GM23338 (cell line): Measurements from ENCODE around the gene NXPH3. TPM values are rescaled to one million over a fixed set of nuclear protein-coding genes. Genes with fewer than 3 reads are reported as not detected.

Experiments
- ATAC-seq: fragments of 200-7000 bp; cut with Tn5 transposase; 3 replicates; pipeline ENCODE4 v1.9.1; 2020
- DNase-seq: peaks from one replicate; pipeline ENCODE4 v3.0.0-alpha.2; 2015; ENCODE audit warnings: low spot score
- H2AFZ ChIP-seq: fragments of 200-600 bp; sonication (generic); 2 replicates; pipeline ENCODE4 v1.8.0; 2016; ENCODE audit warnings: antibody characterized with exemption, mild to moderate bottlenecking, moderate library complexity
- H3F3A ChIP-seq: fragments of 200-600 bp; sonication (generic); replicated peaks from 2 replicates; pipeline ENCODE4 v1.8.0; 2017; ENCODE audit warnings: antibody characterized with exemption, mixed run types, low read depth
- H3K27ac ChIP-seq: fragments of 200-600 bp; sonication (generic); 2 replicates; pipeline ENCODE4 v1.6.1; 2016; ENCODE audit warnings: low read depth
- H3K27me3 ChIP-seq: fragments of 200-600 bp; sonication (generic); 2 replicates; pipeline ENCODE4 v1.8.0; 2016; ENCODE audit warnings: mild to moderate bottlenecking, mixed run types, moderate library complexity; ENCODE audit not compliant: insufficient read depth
- H3K36me3 ChIP-seq: fragments of 200-600 bp; sonication (generic); 2 replicates; pipeline ENCODE4 v1.8.0; 2016; ENCODE audit warnings: mild to moderate bottlenecking; ENCODE audit not compliant: insufficient read depth
- H3K4me1 ChIP-seq: fragments of 200-600 bp; sonication (generic); 2 replicates; pipeline ENCODE4 v1.8.0; 2016; ENCODE audit warnings: mild to moderate bottlenecking, moderate library complexity; ENCODE audit not compliant: insufficient read depth
- H3K4me2 ChIP-seq: fragments of 200-600 bp; sonication (generic); 2 replicates; pipeline ENCODE4 v1.7.1; 2017; ENCODE audit warnings: mixed run types
- H3K4me3 ChIP-seq: fragments of 200-600 bp; sonication (generic); 2 replicates; pipeline ENCODE4 v1.6.1; 2016; ENCODE audit warnings: mixed run types
- H3K79me2 ChIP-seq: fragments of 200-600 bp; sonication (generic); replicated peaks from 2 replicates; pipeline ENCODE4 v1.8.0; 2017; ENCODE audit warnings: mild to moderate bottlenecking; ENCODE audit not compliant: insufficient read depth
- H3K9me2 ChIP-seq: fragments of 200-600 bp; sonication (generic); 2 replicates; pipeline ENCODE4 v1.8.0; 2017; ENCODE audit not compliant: insufficient read depth
- H4K20me1 ChIP-seq: fragments of 200-600 bp; sonication (generic); replicated peaks from 2 replicates; pipeline ENCODE4 v1.8.0; 2017; ENCODE audit warnings: mild to moderate bottlenecking; ENCODE audit not compliant: insufficient read depth
- H3K27ac Mint-ChIP-seq: 2 replicates; pipeline ENCODE4 v1.8.0; 2020; ENCODE audit warnings: inconsistent platforms, mild to moderate bottlenecking, moderate library complexity, mixed read lengths
- H3K27me3 Mint-ChIP-seq: 3 replicates; pipeline ENCODE4 v1.8.0; 2022; ENCODE audit warnings: low read depth, mild to moderate bottlenecking, moderate library complexity, mixed read lengths, inconsistent platforms; ENCODE audit not compliant: insufficient read depth, poor library complexity
- H3K36me3 Mint-ChIP-seq: 3 replicates; pipeline ENCODE4 v1.8.0; 2021; ENCODE audit warnings: low read depth, mild to moderate bottlenecking, inconsistent platforms, moderate library complexity, mixed read lengths
- H3K4me1 Mint-ChIP-seq: 3 replicates; pipeline ENCODE4 v1.8.0; 2020; ENCODE audit warnings: mild to moderate bottlenecking, inconsistent platforms, mixed read lengths
- H3K4me3 Mint-ChIP-seq: 3 replicates; pipeline ENCODE4 v1.8.0; 2021; ENCODE audit warnings: moderate library complexity, mild to moderate bottlenecking, inconsistent platforms, mixed read lengths
- H3K9me3 Mint-ChIP-seq: 3 replicates; pipeline ENCODE4 v1.8.0; 2020; ENCODE audit warnings: moderate library complexity, mild to moderate bottlenecking, inconsistent platforms, mixed read lengths
- CTCF ChIP-seq, 2 experiments: fragments of 200-600 bp in 1 of 2; sonication (generic) in 1 of 2; conservative IDR thresholded peaks; 2 replicates each; pipeline versions ENCODE4 v1.5.1 to v1.6.1; 2016 to 2017; ENCODE audit warnings: antibody characterized with exemption in 2 of 2, low read depth in 2 of 2, mild to moderate bottlenecking in 2 of 2, moderate library complexity in 1 of 2
- EZH2 ChIP-seq: fragments of 200-600 bp; sonication (generic); IDR thresholded peaks from one replicate; pipeline ENCODE4 v1.8.0; 2017; ENCODE audit warnings: antibody characterized with exemption, mild to moderate bottlenecking, low read depth; ENCODE audit not compliant: unreplicated experiment
- EZH2phosphoT487 ChIP-seq: fragments of 200-600 bp; sonication (generic); IDR thresholded peaks from one replicate; pipeline ENCODE4 v1.8.1; 2018; ENCODE audit warnings: antibody characterized with exemption; ENCODE audit not compliant: unreplicated experiment
- REST ChIP-seq: IDR thresholded peaks from one replicate; pipeline ENCODE4 v1.6.1; 2018; ENCODE audit warnings: antibody characterized with exemption; ENCODE audit not compliant: unreplicated experiment
- STAT1 ChIP-seq: IDR thresholded peaks from one replicate; pipeline ENCODE4 v1.6.1; 2016; ENCODE audit warnings: antibody characterized with exemption; ENCODE audit not compliant: unreplicated experiment
- ZNF331 ChIP-seq: fragments of 250-450 bp; sonication (Bioruptor Pico); IDR thresholded peaks from 2 replicates; pipeline ENCODE4 v1.5.0; 2020; ENCODE audit warnings: low read depth, mild to moderate bottlenecking, moderate library complexity
- polyA plus RNA-seq: library from polyadenylated mRNA; unstranded; fragments of >200 nt; fragmentation: Nextera tagmentation; extraction: Ambion mirVana; gene quantifications from 2 replicates; pipeline ENCODE4 v1.2.1, GENCODE V29; 2016
- total RNA-seq: library from RNA; depleted of rRNA; stranded (reverse); fragments of >200 nt; shearing (Covaris generic); gene quantifications from 2 replicates; pipeline ENCODE4 v1.2.3, GENCODE V29; 2014
- TF ChIP-seq, protein P1 (sequence below): fragments of 250-450 bp; sonication (Bioruptor Pico); IDR thresholded peaks from 2 replicates; pipeline ENCODE4 v1.5.0; 2020; ENCODE audit warnings: mild to moderate bottlenecking, moderate library complexity

NXPH3 gene
- total and polyA plus RNA-seq, 2 experiments from 2014 or later, result 0.23 to 2.7 TPM

- TF ChIP-seq EZH2 (no peak), EZH2phosphoT487 (no peak), STAT1 (no peak), ZNF331 (CRISPR knock-in tag) (no peak)
Measured at GRCh38 chr17:49621946-49622529, 46.4 kb downstream of the NXPH3 start (continued).

- Histone ChIP-seq H3K4me3 (no peak overlapping the region), H3K27ac (no peak overlapping the region), H3K36me3 (no peaks in the 10 kb centered on the region), H3K4me1 (no peaks in the 10 kb centered on the region), H3F3A (no peaks in the 10 kb centered on the region), H3K9me2 (no peaks in the 10 kb centered on the region), H3K79me2 (peaks cover 11% of the 10 kb centered on the region), H4K20me1 (no peaks in the 10 kb centered on the region; the same call in none of the 2 replicates), H3K4me2 (no peak overlapping the region), H3K27me3 (no peaks in the 10 kb centered on the region), H2AFZ (no peak overlapping the region)
- no peaks in the 10 kb centered on the region for H3K27me3 Mint-ChIP-seq
- no peak overlapping the region for H3K4me3 Mint-ChIP-seq
- H3K27ac Mint-ChIP-seq, result no peak overlapping the region
- DNase-seq, result no peak
- H3K36me3 Mint-ChIP-seq, result peaks cover 13% of the 10 kb centered on the region
- no peak for ATAC-seq
- TF ChIP-seq REST (no peak), CTCF (conservative IDR thresholded peaks at IDR 0.05; ENCODE audit: low read depth in 2 of 2) (no peak), EZH2phosphoT487 (no peak)
- TF ChIP-seq, protein P1, sequence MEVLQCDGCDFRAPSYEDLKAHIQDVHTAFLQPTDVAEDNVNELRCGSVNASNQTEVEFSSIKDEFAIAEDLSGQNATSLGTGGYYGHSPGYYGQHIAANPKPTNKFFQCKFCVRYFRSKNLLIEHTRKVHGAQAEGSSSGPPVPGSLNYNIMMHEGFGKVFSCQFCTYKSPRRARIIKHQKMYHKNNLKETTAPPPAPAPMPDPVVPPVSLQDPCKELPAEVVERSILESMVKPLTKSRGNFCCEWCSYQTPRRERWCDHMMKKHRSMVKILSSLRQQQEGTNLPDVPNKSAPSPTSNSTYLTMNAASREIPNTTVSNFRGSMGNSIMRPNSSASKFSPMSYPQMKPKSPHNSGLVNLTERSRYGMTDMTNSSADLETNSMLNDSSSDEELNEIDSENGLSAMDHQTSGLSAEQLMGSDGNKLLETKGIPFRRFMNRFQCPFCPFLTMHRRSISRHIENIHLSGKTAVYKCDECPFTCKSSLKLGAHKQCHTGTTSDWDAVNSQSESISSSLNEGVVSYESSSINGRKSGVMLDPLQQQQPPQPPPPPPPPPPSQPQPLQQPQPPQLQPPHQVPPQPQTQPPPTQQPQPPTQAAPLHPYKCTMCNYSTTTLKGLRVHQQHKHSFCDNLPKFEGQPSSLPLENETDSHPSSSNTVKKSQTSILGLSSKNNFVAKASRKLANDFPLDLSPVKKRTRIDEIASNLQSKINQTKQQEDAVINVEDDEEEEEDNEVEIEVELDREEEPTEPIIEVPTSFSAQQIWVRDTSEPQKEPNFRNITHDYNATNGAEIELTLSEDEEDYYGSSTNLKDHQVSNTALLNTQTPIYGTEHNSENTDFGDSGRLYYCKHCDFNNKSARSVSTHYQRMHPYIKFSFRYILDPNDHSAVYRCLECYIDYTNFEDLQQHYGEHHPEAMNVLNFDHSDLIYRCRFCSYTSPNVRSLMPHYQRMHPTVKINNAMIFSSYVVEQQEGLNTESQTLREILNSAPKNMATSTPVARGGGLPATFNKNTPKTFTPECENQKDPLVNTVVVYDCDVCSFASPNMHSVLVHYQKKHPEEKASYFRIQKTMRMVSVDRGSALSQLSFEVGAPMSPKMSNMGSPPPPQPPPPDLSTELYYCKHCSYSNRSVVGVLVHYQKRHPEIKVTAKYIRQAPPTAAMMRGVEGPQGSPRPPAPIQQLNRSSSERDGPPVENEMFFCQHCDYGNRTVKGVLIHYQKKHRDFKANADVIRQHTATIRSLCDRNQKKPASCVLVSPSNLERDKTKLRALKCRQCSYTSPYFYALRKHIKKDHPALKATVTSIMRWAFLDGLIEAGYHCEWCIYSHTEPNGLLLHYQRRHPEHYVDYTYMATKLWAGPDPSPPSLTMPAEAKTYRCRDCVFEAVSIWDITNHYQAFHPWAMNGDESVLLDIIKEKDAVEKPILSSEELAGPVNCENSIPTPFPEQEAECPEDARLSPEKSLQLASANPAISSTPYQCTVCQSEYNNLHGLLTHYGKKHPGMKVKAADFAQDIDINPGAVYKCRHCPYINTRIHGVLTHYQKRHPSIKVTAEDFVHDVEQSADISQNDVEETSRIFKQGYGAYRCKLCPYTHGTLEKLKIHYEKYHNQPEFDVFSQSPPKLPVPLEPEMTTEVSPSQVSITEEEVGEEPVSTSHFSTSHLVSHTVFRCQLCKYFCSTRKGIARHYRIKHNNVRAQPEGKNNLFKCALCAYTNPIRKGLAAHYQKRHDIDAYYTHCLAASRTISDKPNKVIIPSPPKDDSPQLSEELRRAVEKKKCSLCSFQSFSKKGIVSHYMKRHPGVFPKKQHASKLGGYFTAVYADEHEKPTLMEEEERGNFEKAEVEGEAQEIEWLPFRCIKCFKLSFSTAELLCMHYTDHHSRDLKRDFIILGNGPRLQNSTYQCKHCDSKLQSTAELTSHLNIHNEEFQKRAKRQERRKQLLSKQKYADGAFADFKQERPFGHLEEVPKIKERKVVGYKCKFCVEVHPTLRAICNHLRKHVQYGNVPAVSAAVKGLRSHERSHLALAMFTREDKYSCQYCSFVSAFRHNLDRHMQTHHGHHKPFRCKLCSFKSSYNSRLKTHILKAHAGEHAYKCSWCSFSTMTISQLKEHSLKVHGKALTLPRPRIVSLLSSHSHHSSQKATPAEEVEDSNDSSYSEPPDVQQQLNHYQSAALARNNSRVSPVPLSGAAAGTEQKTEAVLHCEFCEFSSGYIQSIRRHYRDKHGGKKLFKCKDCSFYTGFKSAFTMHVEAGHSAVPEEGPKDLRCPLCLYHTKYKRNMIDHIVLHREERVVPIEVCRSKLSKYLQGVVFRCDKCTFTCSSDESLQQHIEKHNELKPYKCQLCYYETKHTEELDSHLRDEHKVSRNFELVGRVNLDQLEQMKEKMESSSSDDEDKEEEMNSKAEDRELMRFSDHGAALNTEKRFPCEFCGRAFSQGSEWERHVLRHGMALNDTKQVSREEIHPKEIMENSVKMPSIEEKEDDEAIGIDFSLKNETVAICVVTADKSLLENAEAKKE (CRISPR knock-in tag), result no peak
- H3K4me1 Mint-ChIP-seq, result no peaks in the 10 kb centered on the region
- no peaks in the 10 kb centered on the region for H3K9me3 Mint-ChIP-seq
Measured at GRCh38 chr17:49624896-49625295, 49.2 kb downstream of the NXPH3 start.
